Muscle layer of duodenum (tissue), 2 donors: Measurements from ENCODE around the gene THRB.
"Not testable (repeated sequence)": the region's sequence is repeated elsewhere in the genome, so short reads cannot be mapped to it uniquely, and the experiment has no call there.

ENCODE experiments used
- H3K27ac ChIP-seq: one replicate; pipeline ENCODE4 v1.7.0; 2013; ENCODE audit warnings: mild to moderate bottlenecking, low read length
- H3K27me3 ChIP-seq: one replicate; pipeline ENCODE4 v1.7.0; 2013; ENCODE audit warnings: low read depth, mild to moderate bottlenecking, control low read depth, low read length
- H3K36me3 ChIP-seq, 2 donors: one replicate each; pipeline ENCODE4 v1.7.0; 2013; ENCODE audit warnings: low read length in 2 of 2, control low read depth in 1 of 2, mild to moderate bottlenecking in 1 of 2; ENCODE audit not compliant: insufficient read depth in 2 of 2, control insufficient read depth in 1 of 2
- H3K4me1 ChIP-seq, 2 donors: one replicate each; pipeline ENCODE4 v1.7.0; 2013; ENCODE audit warnings: low read length in 2 of 2, mild to moderate bottlenecking in 2 of 2, control low read depth in 1 of 2, moderate library complexity in 1 of 2; ENCODE audit not compliant: insufficient read depth in 2 of 2, control insufficient read depth in 1 of 2
- H3K4me3 ChIP-seq, 2 donors: one replicate each; pipeline ENCODE4 v1.7.0; 2013; ENCODE audit warnings: low read length in 2 of 2, low read depth in 1 of 2, mild to moderate bottlenecking in 1 of 2
- H3K9me3 ChIP-seq, 2 donors: one replicate each; pipeline ENCODE4 v1.7.0; 2013; ENCODE audit warnings: low read length in 2 of 2, control low read depth in 1 of 2, mild to moderate bottlenecking in 1 of 2; ENCODE audit not compliant: control insufficient read depth in 1 of 2
- donor health status: healthy.

THRB gene

GRCh38 chr3:24094818-24095217 is 399.8 kb downstream of the THRB start:
- H3K27ac ChIP-seq, H3K4me3 ChIP-seq, H3K9me3 ChIP-seq, H3K36me3 ChIP-seq, H3K4me1 ChIP-seq, H3K27me3 ChIP-seq: not testable (repeated sequence)

DNA sequence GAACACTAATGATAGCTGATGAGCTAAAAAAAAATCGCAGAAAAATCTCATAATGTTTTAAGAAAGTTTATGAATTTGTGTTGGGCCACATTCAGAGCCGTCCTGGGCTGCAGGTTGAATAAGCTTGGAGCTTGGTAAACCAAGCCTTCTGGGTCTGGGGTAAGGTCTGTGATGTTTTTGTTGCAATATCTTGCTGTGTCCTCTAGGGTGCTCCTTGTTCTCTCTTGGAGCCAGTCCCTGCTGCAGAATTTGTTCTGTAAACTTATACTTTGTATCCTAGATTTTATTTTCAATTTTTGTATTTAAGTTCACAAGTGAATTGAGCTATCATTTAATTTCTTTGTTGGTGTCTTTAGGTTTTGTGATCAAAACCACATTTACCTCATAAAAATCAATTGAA is 405.9 kb downstream of the THRB start:
- H3K4me3 ChIP-seq, result no peak overlapping the region
- H3K27ac ChIP-seq, result no peak overlapping the region
- H3K27me3 ChIP-seq, result no peaks in the 10 kb centered on the region
- no peaks in the 10 kb centered on the region for H3K36me3 ChIP-seq
- H3K9me3 ChIP-seq, result no peaks in the 10 kb centered on the region
- H3K4me1 ChIP-seq, result no peaks in the 10 kb centered on the region

- Histone ChIP-seq H3K9me3 (no peaks in the 10 kb centered on the region), H3K36me3 (no peaks in the 10 kb centered on the region), H3K27me3 (no peaks in the 10 kb centered on the region), H3K4me1 (no peaks in the 10 kb centered on the region), H3K4me3 (no peak overlapping the region), H3K27ac (no peak overlapping the region)
Observed at GRCh38 chr3:24087469-24087868, 407.2 kb downstream of the THRB start.

DNA sequence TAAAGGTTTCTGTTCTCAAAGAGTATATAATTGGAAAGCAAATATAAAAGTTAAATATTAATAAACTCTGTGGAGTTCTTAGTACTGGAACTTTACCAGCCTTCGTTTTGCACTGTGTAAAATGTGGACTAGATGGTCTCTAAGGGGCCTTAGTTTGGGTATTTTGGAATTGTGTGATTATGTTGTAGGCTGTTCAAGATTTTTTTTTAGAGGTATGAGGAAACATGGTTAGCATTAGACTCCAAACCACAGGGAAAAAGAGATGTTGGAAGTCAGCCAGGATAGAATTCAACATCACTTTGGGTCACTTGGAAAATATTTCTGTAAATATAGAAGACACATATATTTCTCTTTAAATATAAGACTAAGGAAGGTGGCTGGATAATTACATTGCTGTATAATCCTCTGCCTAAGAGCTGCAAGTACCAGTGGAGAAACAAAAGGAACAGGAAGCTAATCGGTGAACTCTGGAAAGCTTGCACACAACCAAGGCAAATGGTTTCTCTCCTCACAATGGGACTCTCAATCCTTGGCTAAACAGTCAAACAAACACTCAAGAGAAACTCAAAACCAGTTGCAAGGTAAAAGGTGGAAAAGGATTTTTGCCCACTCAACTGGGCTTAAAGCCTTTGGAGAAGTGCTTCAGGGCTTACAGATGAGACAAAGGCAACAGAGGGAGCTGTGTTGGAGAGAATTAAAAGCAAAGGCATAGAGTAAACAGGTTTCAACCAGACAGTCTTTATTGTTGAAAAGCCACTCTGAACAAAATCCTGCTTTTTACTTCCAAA is 407.8 kb downstream of the THRB start:
- Histone ChIP-seq H3K9me3 (no peaks in the 10 kb centered on the region), H3K4me3 (no peak overlapping the region), H3K27me3 (no peaks in the 10 kb centered on the region), H3K27ac (no peak overlapping the region), H3K36me3 (no peaks in the 10 kb centered on the region), H3K4me1 (no peaks in the 10 kb centered on the region)

DNA sequence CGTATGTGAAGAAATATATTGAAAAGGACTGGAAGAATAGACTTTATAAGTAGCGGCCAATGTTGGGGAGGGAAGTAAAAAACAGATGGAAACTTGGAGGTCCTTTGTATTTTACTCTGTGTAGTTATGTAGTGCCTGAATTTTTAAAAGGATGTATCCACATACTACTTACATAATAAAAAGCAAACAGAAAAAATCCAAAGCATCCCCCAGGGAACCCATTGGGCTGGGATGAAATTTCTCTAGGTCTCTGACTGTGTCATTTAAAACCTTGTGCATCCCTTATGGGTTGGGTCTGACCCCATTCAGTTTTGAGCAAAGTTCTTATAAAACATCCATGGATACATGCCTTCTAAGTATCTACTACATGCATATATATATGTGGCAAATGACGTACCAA is 408.4 kb downstream of the THRB start:
- no peak overlapping the region for H3K27ac ChIP-seq
- H3K9me3 ChIP-seq, result no peaks in the 10 kb centered on the region
- H3K4me3 ChIP-seq, result no peak overlapping the region
- H3K4me1 ChIP-seq, result no peaks in the 10 kb centered on the region
- H3K36me3 ChIP-seq, result no peaks in the 10 kb centered on the region
- no peaks in the 10 kb centered on the region for H3K27me3 ChIP-seq

DNA sequence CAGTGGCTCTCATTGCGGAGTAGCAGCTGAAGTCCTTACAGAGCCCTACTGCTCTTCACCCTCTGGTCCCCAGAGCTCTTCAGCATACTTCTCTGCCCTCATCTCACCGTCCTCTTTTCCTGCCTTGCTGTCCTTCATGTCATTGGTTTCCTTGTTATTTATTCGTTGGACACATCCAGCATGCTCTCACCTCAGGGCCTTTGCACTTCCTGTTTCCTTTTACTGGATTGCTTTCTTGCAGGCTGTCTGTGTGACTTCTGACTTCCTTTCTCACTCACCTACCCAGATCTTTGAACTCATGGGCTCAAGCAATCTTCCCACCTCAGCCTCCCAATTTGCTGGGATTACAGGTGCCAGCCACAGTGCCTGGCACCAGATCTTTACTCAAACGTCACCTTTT is 422.5 kb downstream of the THRB start:
- no peaks in the 10 kb centered on the region for H3K9me3 ChIP-seq
- H3K4me3 ChIP-seq, result no peak overlapping the region
- no peaks in the 10 kb centered on the region for H3K36me3 ChIP-seq
- no peaks in the 10 kb centered on the region for H3K27me3 ChIP-seq
- H3K27ac ChIP-seq, result no peak overlapping the region
- no peaks in the 10 kb centered on the region for H3K4me1 ChIP-seq

DNA sequence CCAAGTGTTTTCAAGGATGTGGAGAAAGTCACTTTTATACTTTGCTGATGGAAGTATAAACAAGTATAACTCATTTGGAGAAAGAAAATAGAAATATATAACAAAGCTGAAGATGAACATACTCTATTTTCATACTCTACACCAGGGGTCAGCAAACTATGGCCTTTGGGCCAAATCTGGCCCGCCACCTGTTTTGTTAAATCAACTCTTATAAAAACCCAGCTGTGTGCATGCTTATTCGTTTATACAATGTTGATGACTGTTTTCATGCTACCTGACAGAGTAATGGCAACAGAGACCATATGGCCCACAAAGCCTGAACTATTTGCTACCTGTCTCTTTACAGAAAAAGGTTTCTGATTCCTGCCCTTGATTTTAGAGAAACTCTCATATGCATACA is 425.6 kb downstream of the THRB start:
- H3K27me3 ChIP-seq, result no peaks in the 10 kb centered on the region
- H3K9me3 ChIP-seq, result no peaks in the 10 kb centered on the region
- H3K4me1 ChIP-seq, result no peaks in the 10 kb centered on the region
- no peak overlapping the region for H3K4me3 ChIP-seq
- no peak overlapping the region for H3K27ac ChIP-seq
- H3K36me3 ChIP-seq, result no peaks in the 10 kb centered on the region

GRCh38 chr3:24067483-24067882 is 427.2 kb downstream of the THRB start:
- no peaks in the 10 kb centered on the region for H3K27me3 ChIP-seq
- H3K4me1 ChIP-seq, result peaks cover 0 to 2% of the 10 kb centered on the region in 2 donors
- H3K4me3 ChIP-seq, result no peak overlapping the region
- no peaks in the 10 kb centered on the region for H3K36me3 ChIP-seq
- no peak overlapping the region for H3K27ac ChIP-seq
- H3K9me3 ChIP-seq, result no peaks in the 10 kb centered on the region
